HG02571 (cell line): ENCODE measurements around the gene IFTAP.

Experiments used
- ATAC-seq: cut with Tn5 transposase; IDR thresholded peaks from one replicate; pipeline ENCODE4 v1.9.1; 2021; ENCODE audit warnings: mild to moderate bottlenecking, moderate library complexity; ENCODE audit not compliant: unreplicated experiment

The IFTAP gene

DNA sequence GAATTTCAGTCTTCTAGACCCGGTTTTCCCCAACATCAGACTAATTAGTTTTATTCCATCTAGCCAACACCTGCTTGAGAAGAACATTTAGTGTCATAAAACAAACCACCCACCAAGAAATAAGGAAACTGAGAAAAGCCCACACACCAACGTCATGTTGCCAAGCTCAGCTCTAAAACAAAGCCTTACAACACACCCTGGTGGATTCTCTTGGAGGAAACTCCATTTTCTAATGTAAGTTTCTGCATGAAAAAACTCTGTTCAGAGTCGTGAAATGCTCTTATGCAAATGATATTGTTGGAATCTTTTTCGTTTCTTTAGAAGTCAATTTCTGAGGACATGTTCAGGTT, 108.7 kb downstream of the IFTAP start:
- ATAC-seq, result peak; percentile 62
